Measurements from ENCODE around the gene ZNF500.

GRCh38 chr16:4733747-4734062, 33.3 kb downstream of the ZNF500 start:
- TF ChIP-seq POLR2A (IDR thresholded peaks at IDR 0.05) (no peak), CTCF (IDR thresholded peaks at IDR 0.05) (no peak)

All from right lobe of liver (tissue), 4 donors.